SK-N-SH treated with all-trans-retinoic acid at 6 μM for 48 hours (cell line): ENCODE data around the gene KLF17.

Experiments
- ATAC-seq: fragments of 200-7000 bp; cut with Tn5 transposase; 3 replicates; pipeline ENCODE4 v1.9.1; 2020; ENCODE audit warnings: mild to moderate bottlenecking, moderate library complexity
- ARNTL ChIP-seq: fragments of 450-650 bp; formaldehyde crosslinking; IDR thresholded peaks from 2 replicates; pipeline ENCODE4 v1.5.0; 2020; ENCODE audit warnings: low read depth, mild to moderate bottlenecking, moderate library complexity, borderline replicate concordance
- BACH2 ChIP-seq: fragments of 250-450 bp; sonication (Bioruptor Pico); IDR thresholded peaks from 2 replicates; pipeline ENCODE4 v1.9.0; 2021; ENCODE audit warnings: mild to moderate bottlenecking, borderline replicate concordance
- CREB5 ChIP-seq: fragments of 250-450 bp; sonication (Bioruptor Pico); IDR thresholded peaks from 2 replicates; pipeline ENCODE4 v1.5.1; 2020; ENCODE audit warnings: low read depth, mild to moderate bottlenecking, moderate library complexity
- CSDC2 ChIP-seq: fragments of 250-450 bp; sonication (Bioruptor Pico); IDR thresholded peaks from 2 replicates; pipeline ENCODE4 v1.5.0; 2020; ENCODE audit warnings: mild to moderate bottlenecking, moderate library complexity
- CSRNP3 ChIP-seq: fragments of 250-450 bp; sonication (Bioruptor Pico); IDR thresholded peaks from 2 replicates; pipeline ENCODE4 v1.5.1; 2021; ENCODE audit warnings: mild to moderate bottlenecking, moderate library complexity
- ESRRG ChIP-seq: fragments of 250-450 bp; sonication (Bioruptor Pico); IDR thresholded peaks from 2 replicates; pipeline ENCODE4 v1.6.1; 2021; ENCODE audit warnings: mild to moderate bottlenecking
- GLIS3 ChIP-seq: fragments of 250-450 bp; sonication (Bioruptor Pico); IDR thresholded peaks from 2 replicates; pipeline ENCODE4 v1.5.0; 2020; ENCODE audit warnings: mild to moderate bottlenecking, moderate library complexity
- ISL1 ChIP-seq: fragments of 250-450 bp; sonication (Bioruptor Pico); IDR thresholded peaks from 2 replicates; pipeline ENCODE4 v2.1.2; 2022; ENCODE audit warnings: mild to moderate bottlenecking, moderate library complexity
- OSR1 ChIP-seq: fragments of 250-450 bp; sonication (Bioruptor Pico); IDR thresholded peaks from 2 replicates; pipeline ENCODE4 v1.8.0; 2022; ENCODE audit warnings: moderate library complexity, mild to moderate bottlenecking, inconsistent platforms
- POU6F1 ChIP-seq: fragments of 250-450 bp; sonication (Bioruptor Pico); IDR thresholded peaks from 2 replicates; pipeline ENCODE4 v1.8.0; 2021; ENCODE audit warnings: low read depth, mild to moderate bottlenecking, moderate library complexity, borderline replicate concordance
- PPARA ChIP-seq: fragments of 250-450 bp; sonication (Bioruptor Pico); IDR thresholded peaks from 2 replicates; pipeline ENCODE4 v1.5.0; 2020; ENCODE audit warnings: mild to moderate bottlenecking, borderline replicate concordance
- RARB ChIP-seq: fragments of 250-450 bp; sonication (Bioruptor Pico); IDR thresholded peaks from 2 replicates; pipeline ENCODE4 v1.8.0; 2021; ENCODE audit warnings: mild to moderate bottlenecking, moderate library complexity
- SNAI2 ChIP-seq: fragments of 250-450 bp; sonication (Bioruptor Pico); IDR thresholded peaks from 2 replicates; pipeline ENCODE4 v1.5.0; 2020; ENCODE audit warnings: mild to moderate bottlenecking, moderate library complexity
- TCF4 ChIP-seq: fragments of 250-450 bp; sonication (Bioruptor Pico); IDR thresholded peaks from 2 replicates; pipeline ENCODE4 v1.8.0; 2021; ENCODE audit warnings: mild to moderate bottlenecking, moderate library complexity, borderline replicate concordance
- TOX ChIP-seq: fragments of 250-450 bp; sonication (Bioruptor Pico); IDR thresholded peaks from 2 replicates; pipeline ENCODE4 v1.8.0; 2021; ENCODE audit warnings: mild to moderate bottlenecking, moderate library complexity, borderline replicate concordance
- ZC3H10 ChIP-seq: fragments of 250-450 bp; sonication (Bioruptor Pico); IDR thresholded peaks from 2 replicates; pipeline ENCODE4 v1.5.1; 2021; ENCODE audit warnings: mild to moderate bottlenecking, moderate library complexity
- ZFP3 ChIP-seq: fragments of 250-450 bp; sonication (Bioruptor Pico); IDR thresholded peaks from 2 replicates; pipeline ENCODE4 v1.5.0; 2020; ENCODE audit warnings: mild to moderate bottlenecking, moderate library complexity
- ZFP30 ChIP-seq: fragments of 450-650 bp; formaldehyde crosslinking; IDR thresholded peaks from 2 replicates; pipeline ENCODE4 v1.5.0; 2022; ENCODE audit warnings: mild to moderate bottlenecking, moderate library complexity
- ZNF565 ChIP-seq: fragments of 450-650 bp; formaldehyde crosslinking; conservative IDR thresholded peaks from 2 replicates; pipeline ENCODE4 v1.5.0; 2020; ENCODE audit warnings: low read depth, mild to moderate bottlenecking, moderate library complexity
- ZNF70 ChIP-seq: fragments of 450-650 bp; formaldehyde crosslinking; IDR thresholded peaks from 2 replicates; pipeline ENCODE4 v1.5.0; 2020; ENCODE audit warnings: mild to moderate bottlenecking, moderate library complexity
- ZNF8 ChIP-seq: fragments of 450-650 bp; formaldehyde crosslinking; IDR thresholded peaks from 2 replicates; pipeline ENCODE4 v1.5.0; 2020; ENCODE audit warnings: mild to moderate bottlenecking, moderate library complexity
- TF ChIP-seq, protein P1 (sequence below): fragments of 250-450 bp; sonication (Bioruptor Pico); IDR thresholded peaks from 2 replicates; pipeline ENCODE4 v1.8.0; 2020; ENCODE audit warnings: mild to moderate bottlenecking, moderate library complexity, borderline replicate concordance
- TF ChIP-seq, protein P2 (sequence below): fragments of 250-450 bp; sonication (Bioruptor Pico); IDR thresholded peaks from 2 replicates; pipeline ENCODE4 v1.5.0; 2020; ENCODE audit warnings: mild to moderate bottlenecking, moderate library complexity

Gene KLF17

DNA sequence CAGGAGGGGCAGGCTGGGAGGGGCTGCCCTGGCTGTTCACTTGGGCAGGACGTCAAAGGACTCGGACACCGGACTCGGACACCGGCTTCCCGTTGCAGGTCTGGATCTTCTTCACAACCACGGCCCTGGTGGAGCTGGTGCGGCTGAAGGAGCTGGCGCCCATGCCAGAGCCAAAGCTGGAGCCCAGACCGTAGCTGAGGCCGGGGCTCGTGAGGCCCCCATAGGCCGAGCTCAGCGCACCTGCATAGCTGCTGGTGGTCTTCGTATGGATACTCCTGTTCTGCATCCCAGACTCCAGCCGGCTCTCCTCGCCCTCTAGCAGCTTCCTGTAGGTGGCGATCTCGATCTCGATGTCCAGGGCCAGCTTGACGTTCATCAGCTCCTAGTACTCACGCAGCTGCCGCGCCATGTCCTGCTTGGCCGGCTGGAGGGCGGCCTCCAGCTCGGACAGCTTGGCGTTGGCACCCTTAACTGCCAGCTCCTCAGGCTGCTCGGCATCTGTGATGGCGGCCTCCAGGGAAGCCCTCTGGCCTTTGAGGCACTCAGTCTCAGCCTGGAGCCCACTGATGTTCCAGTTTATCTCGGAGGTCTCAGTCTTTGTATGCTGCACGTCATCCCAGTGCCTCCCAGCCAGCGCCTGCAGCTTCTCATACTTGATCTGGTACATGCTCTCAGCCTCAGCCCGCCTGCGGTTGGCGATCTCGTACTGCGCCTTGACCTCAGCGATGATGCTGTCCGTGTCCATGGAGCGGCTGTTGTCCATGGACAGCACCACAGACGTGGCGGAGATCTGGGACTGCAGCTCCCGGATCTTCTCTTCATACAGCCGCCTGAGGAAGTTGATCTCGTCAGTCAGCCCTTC, 15.1 kb upstream of the KLF17 start:
- ATAC-seq = no peak
- TF ChIP-seq, protein P1, sequence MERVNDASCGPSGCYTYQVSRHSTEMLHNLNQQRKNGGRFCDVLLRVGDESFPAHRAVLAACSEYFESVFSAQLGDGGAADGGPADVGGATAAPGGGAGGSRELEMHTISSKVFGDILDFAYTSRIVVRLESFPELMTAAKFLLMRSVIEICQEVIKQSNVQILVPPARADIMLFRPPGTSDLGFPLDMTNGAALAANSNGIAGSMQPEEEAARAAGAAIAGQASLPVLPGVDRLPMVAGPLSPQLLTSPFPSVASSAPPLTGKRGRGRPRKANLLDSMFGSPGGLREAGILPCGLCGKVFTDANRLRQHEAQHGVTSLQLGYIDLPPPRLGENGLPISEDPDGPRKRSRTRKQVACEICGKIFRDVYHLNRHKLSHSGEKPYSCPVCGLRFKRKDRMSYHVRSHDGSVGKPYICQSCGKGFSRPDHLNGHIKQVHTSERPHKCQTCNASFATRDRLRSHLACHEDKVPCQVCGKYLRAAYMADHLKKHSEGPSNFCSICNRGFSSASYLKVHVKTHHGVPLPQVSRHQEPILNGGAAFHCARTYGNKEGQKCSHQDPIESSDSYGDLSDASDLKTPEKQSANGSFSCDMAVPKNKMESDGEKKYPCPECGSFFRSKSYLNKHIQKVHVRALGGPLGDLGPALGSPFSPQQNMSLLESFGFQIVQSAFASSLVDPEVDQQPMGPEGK = no peak
- TF ChIP-seq TOX (CRISPR knock-in tag) (no peak), BACH2 (no peak), CSDC2 (CRISPR knock-in tag) (no peak), TCF4 (CRISPR knock-in tag) (no peak), ZFP3 (CRISPR knock-in tag) (no peak), CSRNP3 (CRISPR knock-in tag) (no peak), RARB (no peak), ARNTL (CRISPR knock-in tag) (no peak), ISL1 (CRISPR knock-in tag) (no peak), ZNF8 (CRISPR knock-in tag) (no peak), SNAI2 (CRISPR knock-in tag) (no peak), ZNF70 (CRISPR knock-in tag) (no peak), CREB5 (no peak), POU6F1 (CRISPR knock-in tag) (no peak), PPARA (no peak), ESRRG (CRISPR knock-in tag) (no peak), GLIS3 (no peak), ZC3H10 (no peak)
- TF ChIP-seq, protein P2, sequence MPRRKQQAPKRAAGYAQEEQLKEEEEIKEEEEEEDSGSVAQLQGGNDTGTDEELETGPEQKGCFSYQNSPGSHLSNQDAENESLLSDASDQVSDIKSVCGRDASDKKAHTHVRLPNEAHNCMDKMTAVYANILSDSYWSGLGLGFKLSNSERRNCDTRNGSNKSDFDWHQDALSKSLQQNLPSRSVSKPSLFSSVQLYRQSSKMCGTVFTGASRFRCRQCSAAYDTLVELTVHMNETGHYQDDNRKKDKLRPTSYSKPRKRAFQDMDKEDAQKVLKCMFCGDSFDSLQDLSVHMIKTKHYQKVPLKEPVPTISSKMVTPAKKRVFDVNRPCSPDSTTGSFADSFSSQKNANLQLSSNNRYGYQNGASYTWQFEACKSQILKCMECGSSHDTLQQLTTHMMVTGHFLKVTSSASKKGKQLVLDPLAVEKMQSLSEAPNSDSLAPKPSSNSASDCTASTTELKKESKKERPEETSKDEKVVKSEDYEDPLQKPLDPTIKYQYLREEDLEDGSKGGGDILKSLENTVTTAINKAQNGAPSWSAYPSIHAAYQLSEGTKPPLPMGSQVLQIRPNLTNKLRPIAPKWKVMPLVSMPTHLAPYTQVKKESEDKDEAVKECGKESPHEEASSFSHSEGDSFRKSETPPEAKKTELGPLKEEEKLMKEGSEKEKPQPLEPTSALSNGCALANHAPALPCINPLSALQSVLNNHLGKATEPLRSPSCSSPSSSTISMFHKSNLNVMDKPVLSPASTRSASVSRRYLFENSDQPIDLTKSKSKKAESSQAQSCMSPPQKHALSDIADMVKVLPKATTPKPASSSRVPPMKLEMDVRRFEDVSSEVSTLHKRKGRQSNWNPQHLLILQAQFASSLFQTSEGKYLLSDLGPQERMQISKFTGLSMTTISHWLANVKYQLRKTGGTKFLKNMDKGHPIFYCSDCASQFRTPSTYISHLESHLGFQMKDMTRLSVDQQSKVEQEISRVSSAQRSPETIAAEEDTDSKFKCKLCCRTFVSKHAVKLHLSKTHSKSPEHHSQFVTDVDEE (CRISPR knock-in tag) = no peak

- ATAC-seq = no peak
- TF ChIP-seq OSR1 (no peak), ZFP3 (CRISPR knock-in tag) (no peak), ZFP30 (CRISPR knock-in tag) (no peak), GLIS3 (no peak), ZNF8 (CRISPR knock-in tag) (no peak), ISL1 (CRISPR knock-in tag) (no peak), BACH2 (no peak), ZC3H10 (no peak), CREB5 (no peak), ZNF565 (CRISPR knock-in tag) (no peak)
- TF ChIP-seq, all 23 proteins: peak for 0
These were observed 12.8 kb upstream of the KLF17 start for GRCh38 chr1:44105810-44106209.
